Body of pancreas (tissue), 4 donors: ENCODE data around the gene ERAS. TPM values are rescaled to one million over a fixed set of nuclear protein-coding genes. Genes with fewer than 3 reads are reported as not detected.
"Not testable (repeated sequence)": the region's sequence is repeated elsewhere in the genome, so short reads cannot be mapped to it uniquely, and the experiment has no call there.

Experiments
- ATAC-seq: fragments of 150-250 bp; one replicate; pipeline ENCODE4 v1.9.1; 2016
- DNase-seq, 4 donors: peaks; one replicate each; pipeline ENCODE4 v3.0.0-alpha.2; 2019
- H3K27ac ChIP-seq, 4 donors: fragments of 200-600 bp; sonication (generic); 1 replicate in 3 of 4; 2 replicates in 1 of 4; pipeline versions ENCODE4 v1.5.1 to v1.6.1; 2016 to 2019; ENCODE audit warnings: mild to moderate bottlenecking in 1 of 4, mixed read lengths in 1 of 4, moderate library complexity in 1 of 4
- H3K27me3 ChIP-seq, 2 donors: fragments of 200-600 bp; sonication (generic); one replicate each; pipeline ENCODE4 v1.6.0; 2016; ENCODE audit warnings: mild to moderate bottlenecking in 1 of 2
- H3K36me3 ChIP-seq, 2 donors: fragments of 200-600 bp; sonication (generic); replicated peaks in 1 of 2; 2 replicates each; pipeline ENCODE4 v1.5.1; 2016; ENCODE audit warnings: low read depth in 2 of 2; ENCODE audit not compliant: insufficient read depth in 1 of 2
- H3K4me1 ChIP-seq: fragments of 200-600 bp; sonication (generic); one replicate; pipeline ENCODE4 v1.6.0; 2016
- H3K4me3 ChIP-seq, 2 donors: fragments of 200-600 bp; sonication (generic); 1 replicate in 1 of 2; 2 replicates in 1 of 2; pipeline ENCODE4 v1.5.1; 2016 to 2019
- H3K9me3 ChIP-seq, 3 donors: fragments of 200-600 bp; sonication (generic); 1 replicate in 2 of 3; 2 replicates in 1 of 3; pipeline ENCODE4 v1.5.1; 2016
- CTCF ChIP-seq, 7 experiments: fragments of 450-650 bp in 4 of 7; fragments of 200-600 bp in 3 of 7; sonication (generic) in 3 of 7; IDR thresholded peaks; one replicate each; pipeline ENCODE4 v1.5.1; 2016 to 2019; ENCODE audit warnings: antibody characterized with exemption in 7 of 7
- POLR2A ChIP-seq, 3 donors: fragments of 450-650 bp; IDR thresholded peaks; one replicate each; pipeline ENCODE4 v1.6.1; 2016; ENCODE audit warnings: antibody characterized with exemption in 3 of 3, mild to moderate bottlenecking in 2 of 3
- WGBS, 2 donors: methylation state at CpG; one replicate each; pipeline ENCODE4 v1.1.5; 2017; 5-methylcytosine and 5-hydroxymethylcytosine counted together
- intact Hi-C: fragments of 100-400 bp; cut with DNase I; formaldehyde crosslinking; loops from one replicate; pipeline ENCODE4 v1.15.1; 2023
- small RNA-seq: library from RNA; depleted of rRNA; stranded (forward); fragments of <200 nt; gene quantifications from one replicate; pipeline ENCODE3, GENCODE V24; 2016
- total RNA-seq, 2 donors: library from RNA; depleted of rRNA; stranded (reverse); fragments of >200 nt; gene quantifications; one replicate each; pipeline ENCODE4 v1.1.0, GENCODE V29; 2016

ERAS gene
- total RNA-seq, 2 donors from 2014 or later: not detected

DNA sequence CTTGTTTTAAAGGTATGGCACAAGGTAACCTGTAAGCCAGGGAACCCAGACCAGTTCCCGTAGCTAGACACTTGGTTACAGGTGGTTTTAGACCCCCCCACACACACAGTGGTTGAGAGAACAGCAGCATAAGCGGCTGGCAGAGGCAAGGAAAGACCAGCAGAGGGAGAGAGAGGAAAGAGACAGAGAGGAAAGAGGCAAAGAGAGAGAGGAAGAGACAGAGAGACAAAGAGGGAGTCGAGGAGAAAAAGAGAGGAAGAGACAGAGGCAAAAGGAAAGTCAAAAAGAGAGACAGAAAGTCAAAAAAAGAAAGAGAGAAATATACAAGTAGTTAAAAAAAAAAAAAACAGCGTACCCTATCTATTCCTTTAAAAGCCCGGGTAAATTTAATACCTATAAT, 28.6 kb downstream of the ERAS start:
- no peak overlapping the region for H3K27ac ChIP-seq
- H3K27me3 ChIP-seq: no peaks in the 10 kb centered on the region
- DNase-seq (no peak), ATAC-seq (no peak)
- TF ChIP-seq CTCF (IDR thresholded peaks at IDR 0.05): peak in 1 of 7 experiments; percentile 10
- TF ChIP-seq POLR2A (IDR thresholded peaks at IDR 0.05): no peak
- H3K36me3 ChIP-seq: no peaks in the 10 kb centered on the region
- intact Hi-C loops: no loop called here
- 37 to 59% methylated on average over 4 to 5 of the region's 5 CpGs for WGBS, 2 donors
- no peaks in the 10 kb centered on the region for H3K4me1 ChIP-seq
- H3K4me3 ChIP-seq: no peak overlapping the region
- no peaks in the 10 kb centered on the region for H3K9me3 ChIP-seq

DNA sequence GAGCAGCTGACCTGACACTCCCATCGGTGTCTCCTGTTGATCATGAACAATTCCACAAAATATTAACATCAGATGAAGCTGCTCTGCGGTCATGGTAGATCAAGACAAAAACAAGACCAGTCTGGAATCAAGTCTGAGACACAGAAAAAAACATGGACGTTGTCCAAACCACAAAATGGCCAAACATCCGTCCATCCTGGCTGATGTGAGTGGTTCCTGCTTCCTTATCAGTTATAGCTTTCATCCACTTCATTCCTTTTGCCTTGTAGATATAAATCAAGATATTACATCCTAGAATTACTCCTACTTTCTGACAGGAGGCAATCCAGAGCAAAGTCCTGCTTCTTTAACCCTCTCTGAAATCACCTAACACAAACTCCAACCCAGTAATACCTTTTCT, 37.9 kb downstream of the ERAS start:
- H3K27ac ChIP-seq: no peak overlapping the region
- H3K27me3 ChIP-seq: no peaks in the 10 kb centered on the region
- TF ChIP-seq CTCF (IDR thresholded peaks at IDR 0.05) (no peak), POLR2A (IDR thresholded peaks at IDR 0.05) (no peak)
- no peaks in the 10 kb centered on the region for H3K36me3 ChIP-seq
- ATAC-seq (no peak), DNase-seq (no peak)
- no peaks in the 10 kb centered on the region for H3K9me3 ChIP-seq
- 20 to 33% methylated on average over 4 of the region's 4 CpGs for WGBS, 2 donors
- intact Hi-C loops: no loop called here
- no peaks in the 10 kb centered on the region for H3K4me1 ChIP-seq
- H3K4me3 ChIP-seq: no peak overlapping the region

DNA sequence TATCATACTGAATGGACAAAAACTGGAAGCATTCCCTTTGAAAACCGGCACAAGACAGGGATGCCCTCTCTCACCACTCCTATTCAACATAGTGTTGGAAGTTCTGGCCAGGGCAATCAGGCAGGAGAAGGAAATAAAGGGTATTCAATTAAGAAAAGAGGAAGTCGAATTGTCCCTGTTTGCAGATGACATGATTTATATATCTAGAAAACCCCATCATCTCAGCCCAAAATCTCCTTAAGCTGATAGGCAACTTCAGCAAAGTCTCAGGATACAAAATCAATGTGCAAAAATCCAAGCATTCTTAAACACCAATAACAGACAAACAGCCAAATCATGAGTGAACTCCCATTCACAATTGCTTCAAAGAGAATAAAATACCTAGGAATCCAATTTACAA, 45.7 kb downstream of the ERAS start:
- H3K36me3 ChIP-seq, H3K4me1 ChIP-seq, H3K9me3 ChIP-seq, H3K27ac ChIP-seq, ATAC-seq, DNase-seq, H3K27me3 ChIP-seq, H3K4me3 ChIP-seq, intact Hi-C loops: not testable (repeated sequence)
- 14 to 40% methylated on average over 1 of the region's 2 CpGs for WGBS, 2 donors

DNA sequence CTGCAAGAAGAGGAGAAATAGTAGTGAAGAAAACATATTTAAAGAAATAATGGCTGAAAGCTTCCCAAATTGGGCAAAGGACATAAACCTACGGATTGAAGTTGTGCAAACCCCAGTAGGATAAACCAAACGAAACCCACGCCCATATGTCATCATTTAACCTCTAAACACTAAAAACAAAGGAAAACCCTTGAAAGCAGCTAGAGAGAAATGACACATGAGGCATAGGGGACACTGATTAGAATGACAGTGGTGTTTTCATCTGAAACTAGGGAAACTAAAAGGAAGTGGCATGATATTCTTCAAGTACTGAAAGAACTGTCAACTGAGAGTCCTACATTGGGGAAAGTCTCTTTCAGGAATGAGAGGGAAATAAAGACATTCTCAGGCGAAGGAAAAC, 50.6 kb downstream of the ERAS start:
- WGBS, 2 donors: 45 to 56% methylated on average over 3 to 4 of the region's 4 CpGs
- DNase-seq, H3K4me1 ChIP-seq, H3K9me3 ChIP-seq, H3K4me3 ChIP-seq, ATAC-seq, H3K27me3 ChIP-seq, intact Hi-C loops, H3K36me3 ChIP-seq, H3K27ac ChIP-seq: not testable (repeated sequence)

Small RNA genes lying within 50 kb of the gene (small RNA-seq; reads per million reads assigned to genes)
- not detected for gene RNU6-29P

Other genes starting within 250 kb of the ERAS start
- 100 to 1,000 TPM; 132 to 134 TPM for gene WDR13, start 229.0 kb upstream of the ERAS start, total RNA-seq
- 1 to 10 TPM in 1 of 2 donors, not detected in 1; 1.0 TPM for gene WAS, start 142.7 kb upstream of the ERAS start, total RNA-seq
- 1 to 10 TPM; 2.1 to 2.6 TPM for gene SUV39H1, start 129.8 kb upstream of the ERAS start, total RNA-seq
- not detected for gene GLOD5, start 64.8 kb upstream of the ERAS start, total RNA-seq
- not detected for gene GATA1, start 39.9 kb upstream of the ERAS start, total RNA-seq
- gene HDAC6, start 24.4 kb upstream of the ERAS start, total RNA-seq: 10 to 100 TPM; 34.5 to 75.5 TPM
- gene PCSK1N, start 9.1 kb downstream of the ERAS start, total RNA-seq: 100 to 1,000 TPM; 110 to 196 TPM
- 10 to 100 TPM; 24.4 to 35.3 TPM for gene TIMM17B, start 71.3 kb downstream of the ERAS start, total RNA-seq
- gene PQBP1, start 71.4 kb downstream of the ERAS start, total RNA-seq: 10 to 100 TPM; 43.6 to 48.1 TPM
- gene SLC35A2, start 85.1 kb downstream of the ERAS start, total RNA-seq: 10 to 100 TPM; 12.5 to 20.1 TPM
- gene PIM2, start 92.5 kb downstream of the ERAS start, total RNA-seq: 1 to 10 TPM; 2.3 to 7.9 TPM
- 10 to 100 TPM; 23.6 to 40.2 TPM for gene OTUD5, start 131.1 kb downstream of the ERAS start, total RNA-seq
- gene KCND1, start 145.3 kb downstream of the ERAS start, total RNA-seq: 1 to 10 TPM in 1 of 2 donors, under 1 TPM in 1; 0.52 to 1.3 TPM
- gene GRIPAP1, start 175.8 kb downstream of the ERAS start, total RNA-seq: 10 to 100 TPM; 22.8 to 42.5 TPM
- 10 to 100 TPM; 24.9 to 71.9 TPM for gene TFE3, start 216.8 kb downstream of the ERAS start, total RNA-seq
- 10 to 100 TPM in 1 of 2 donors, 1 to 10 TPM in 1; 6.5 to 13.8 TPM for gene CCDC120, start 232.5 kb downstream of the ERAS start, total RNA-seq
- gene PRAF2, start 247.5 kb downstream of the ERAS start, total RNA-seq: 10 to 100 TPM in 1 of 2 donors, 1 to 10 TPM in 1; 5.4 to 10.9 TPM